ENCODE data around the gene UPK3A. TPM values are rescaled to one million over a fixed set of nuclear protein-coding genes. Genes with fewer than 3 reads are reported as not detected.

UPK3A gene
- total RNA-seq, 2 experiments from 2014 or later = not detected

GRCh38 chr22:45338795-45339194, 54.0 kb downstream of the UPK3A start:
- Mint-ChIP-seq H3K36me3 (ENCODE audit: low read depth) (peaks cover 57% of the 10 kb centered on the region), H3K4me1 (ENCODE audit: low read depth) (peaks cover 44% of the 10 kb centered on the region)

GRCh38 chr22:45340323-45340722, 55.6 kb downstream of the UPK3A start:
- ATAC-seq = no peak
- ChIA-PET CTCF (interaction anchor here (1.0 kb wide), 1 partner anchor 44 kb away, joined by 3 read pairs; no protein-coding TSS in a partner anchor), POLR2A (interaction anchor here (1.1 kb wide), 1 partner anchor 17 kb away, joined by 3 read pairs; no protein-coding TSS in a partner anchor)
- no peak overlapping the region for H3K4me3 Mint-ChIP-seq
- DNase-seq = no peak
- H3K36me3 Mint-ChIP-seq (ENCODE audit: low read depth) = peaks cover 54% of the 10 kb centered on the region
- H3K27me3 Mint-ChIP-seq (ENCODE audit: low read depth) = no peaks in the 10 kb centered on the region
- H3K27ac Mint-ChIP-seq = peak overlapping the region; percentile 68
- H3K4me1 Mint-ChIP-seq (ENCODE audit: low read depth) = peaks cover 30% of the 10 kb centered on the region
- H3K9me3 Mint-ChIP-seq (ENCODE audit: insufficient read depth) = no peaks in the 10 kb centered on the region

More at GRCh38 chr22:45338795-45339194, 54.0 kb downstream of the UPK3A start:
- Mint-ChIP-seq H3K9me3 (ENCODE audit: insufficient read depth) (no peaks in the 10 kb centered on the region), H3K27ac (no peak overlapping the region), H3K4me3 (no peak overlapping the region), H3K27me3 (ENCODE audit: low read depth) (no peaks in the 10 kb centered on the region)
- no peak for ATAC-seq
- POLR2A ChIA-PET = no interaction called here
- DNase-seq = no peak
- CTCF ChIA-PET = no interaction called here

GRCh38 chr22:45341498-45341897, 56.7 kb downstream of the UPK3A start:
- POLR2A ChIA-PET = interaction anchor here (1.0 to 1.2 kb wide), 2 partner anchors 31 to 72 kb away, joined by 3 read pairs; partner anchors contain the start of genes RIBC2 and SMC1B
- peaks cover 48% of the 10 kb centered on the region for H3K36me3 Mint-ChIP-seq (ENCODE audit: low read depth)
- H3K9me3 Mint-ChIP-seq (ENCODE audit: insufficient read depth) = no peaks in the 10 kb centered on the region
- H3K27ac Mint-ChIP-seq = peak overlapping the region; percentile 76
- DNase-seq = peak; percentile 76
- no peaks in the 10 kb centered on the region for H3K27me3 Mint-ChIP-seq (ENCODE audit: low read depth)
- H3K4me3 Mint-ChIP-seq = peak overlapping the region; percentile 2
- CTCF ChIA-PET = interaction anchor here (0.8 to 1.2 kb wide), 2 partner anchors 23 to 93 kb away, joined by 3 read pairs; no protein-coding TSS in a partner anchor
- H3K4me1 Mint-ChIP-seq (ENCODE audit: low read depth) = peaks cover 26% of the 10 kb centered on the region
- peak; percentile 97 for ATAC-seq

- no peaks in the 10 kb centered on the region for H3K27me3 Mint-ChIP-seq (ENCODE audit: low read depth)
- ATAC-seq (no peak), DNase-seq (no peak)
- H3K9me3 Mint-ChIP-seq (ENCODE audit: insufficient read depth) = no peaks in the 10 kb centered on the region
- H3K27ac Mint-ChIP-seq = no peak overlapping the region
- no peak overlapping the region for H3K4me3 Mint-ChIP-seq
- peaks cover 19% of the 10 kb centered on the region for H3K4me1 Mint-ChIP-seq (ENCODE audit: low read depth)
- POLR2A ChIA-PET = no interaction called here
- CTCF ChIA-PET = interaction anchor here (1.0 kb wide), 1 partner anchor 8 kb away, joined by 3 read pairs; no protein-coding TSS in a partner anchor
- H3K36me3 Mint-ChIP-seq (ENCODE audit: low read depth) = peaks cover 43% of the 10 kb centered on the region
Observed at GRCh38 chr22:45343143-45343542, 58.4 kb downstream of the UPK3A start.

- Mint-ChIP-seq H3K4me1 (ENCODE audit: low read depth) (peaks cover 19% of the 10 kb centered on the region), H3K9me3 (ENCODE audit: insufficient read depth) (no peaks in the 10 kb centered on the region), H3K27me3 (ENCODE audit: low read depth) (no peaks in the 10 kb centered on the region), H3K27ac (no peak overlapping the region), H3K4me3 (no peak overlapping the region), H3K36me3 (ENCODE audit: low read depth) (peaks cover 41% of the 10 kb centered on the region)
- no peak for DNase-seq
- POLR2A ChIA-PET = interaction anchor here (0.6 kb wide), 1 partner anchor 14 kb away, joined by 3 read pairs; no protein-coding TSS in a partner anchor
- ATAC-seq = no peak
- CTCF ChIA-PET = interaction anchor here (1.0 kb wide), 1 partner anchor 9 kb away, joined by 3 read pairs; no protein-coding TSS in a partner anchor
Observed at GRCh38 chr22:45344334-45344733, 59.6 kb downstream of the UPK3A start.

Other genes with a start within 250 kb of the UPK3A start
- 100 to 1,000 TPM; 161 to 167 TPM for gene NUP50, start 121.0 kb upstream of the UPK3A start, total RNA-seq
- gene KIAA0930, start 44.1 kb upstream of the UPK3A start, total RNA-seq = 10 to 100 TPM; 48.5 to 52.4 TPM
- gene FAM118A, start 25.0 kb downstream of the UPK3A start, total RNA-seq = 10 to 100 TPM; 50.6 to 50.7 TPM
- 1 to 10 TPM; 1.6 to 2.1 TPM for gene SMC1B, start 128.7 kb downstream of the UPK3A start, total RNA-seq
- 10 to 100 TPM; 13.4 to 13.5 TPM for gene RIBC2, start 128.7 kb downstream of the UPK3A start, total RNA-seq
- not detected for gene FBLN1, start 217.9 kb downstream of the UPK3A start, total RNA-seq